GM23248 (cell line): ENCODE data around the gene SEC14L1. TPM values are rescaled to one million over a fixed set of nuclear protein-coding genes. Genes with fewer than 3 reads are reported as not detected.

ENCODE experiments used
- DNase-seq: peaks from one replicate; pipeline ENCODE4 v3.0.0-alpha.2; 2015
- H2AFZ ChIP-seq: fragments of 200-600 bp; sonication (generic); 2 replicates; pipeline ENCODE4 v1.6.1; 2016; ENCODE audit warnings: antibody characterized with exemption
- H3F3A ChIP-seq: fragments of 200-600 bp; sonication (generic); 2 replicates; pipeline ENCODE4 v1.6.1; 2016; ENCODE audit warnings: mild to moderate bottlenecking, antibody characterized with exemption, mixed run types; ENCODE audit not compliant: insufficient read depth
- H3K27ac ChIP-seq: fragments of 200-600 bp; sonication (generic); 2 replicates; pipeline ENCODE4 v1.5.1; 2016; ENCODE audit warnings: mild to moderate bottlenecking
- H3K27me3 ChIP-seq: fragments of 200-600 bp; sonication (generic); replicated peaks from 2 replicates; pipeline ENCODE4 v1.6.1; 2016; ENCODE audit warnings: mild to moderate bottlenecking; ENCODE audit not compliant: insufficient read depth
- H3K36me3 ChIP-seq: fragments of 200-600 bp; sonication (generic); 2 replicates; pipeline ENCODE4 v1.6.1; 2016; ENCODE audit warnings: low read depth, mild to moderate bottlenecking
- H3K4me1 ChIP-seq: fragments of 200-600 bp; sonication (generic); 2 replicates; pipeline ENCODE4 v1.6.1; 2016; ENCODE audit warnings: mild to moderate bottlenecking; ENCODE audit not compliant: insufficient read depth
- H3K4me2 ChIP-seq: fragments of 200-600 bp; sonication (generic); one replicate; pipeline ENCODE4 v1.6.1; 2016; ENCODE audit warnings: mild to moderate bottlenecking; ENCODE audit not compliant: unreplicated experiment
- H3K4me3 ChIP-seq: fragments of 200-600 bp; sonication (generic); 2 replicates; pipeline ENCODE4 v1.5.1; 2016; ENCODE audit warnings: mild to moderate bottlenecking
- H3K79me2 ChIP-seq: fragments of 200-600 bp; sonication (generic); 2 replicates; pipeline ENCODE4 v1.6.1; 2016; ENCODE audit warnings: mild to moderate bottlenecking; ENCODE audit not compliant: insufficient read depth
- H3K9ac ChIP-seq: fragments of 200-600 bp; sonication (generic); 2 replicates; pipeline ENCODE4 v1.6.1; 2016; ENCODE audit warnings: mild to moderate bottlenecking
- H3K9me2 ChIP-seq: fragments of 200-600 bp; sonication (generic); 2 replicates; pipeline ENCODE4 v1.6.1; 2016; ENCODE audit warnings: mixed run types, mild to moderate bottlenecking, moderate library complexity; ENCODE audit not compliant: insufficient read depth
- H3K9me3 ChIP-seq: fragments of 200-600 bp; sonication (generic); one replicate; pipeline ENCODE4 v1.6.1; 2017; ENCODE audit warnings: low read depth
- H4K20me1 ChIP-seq: fragments of 200-600 bp; sonication (generic); 2 replicates; pipeline ENCODE4 v1.6.0; 2016; ENCODE audit not compliant: insufficient read depth
- EZH2 ChIP-seq: fragments of 200-600 bp; sonication (generic); IDR thresholded peaks from 2 replicates; pipeline ENCODE4 v1.6.1; 2018; ENCODE audit warnings: antibody characterized with exemption, mild to moderate bottlenecking; ENCODE audit not compliant: insufficient read depth, poor library complexity, severe bottlenecking
- EZH2phosphoT487 ChIP-seq: fragments of 200-600 bp; sonication (generic); IDR thresholded peaks from 2 replicates; pipeline ENCODE4 v1.6.1; 2018; ENCODE audit warnings: antibody characterized with exemption, moderate library complexity, mild to moderate bottlenecking, low read depth; ENCODE audit not compliant: insufficient read depth
- WGBS, 2 experiments: methylation state at CpG; one replicate each; pipeline ENCODE4 v1.1.6; 2015 to 2017; ENCODE audit warnings: low lambda C conversion rate in 2 of 2, low coverage in 1 of 2; ENCODE audit errors: missing lambda C conversion rate in 2 of 2; 5-methylcytosine and 5-hydroxymethylcytosine counted together
- in situ Hi-C: fragments of 300-500 bp; cut with MboI; formaldehyde crosslinking; loops from 2 replicates; pipeline ENCODE4 v1.15.0; 2020
- polyA plus RNA-seq: library from polyadenylated mRNA; unstranded; fragments of >200 nt; fragmentation: Nextera tagmentation; extraction: Ambion mirVana; gene quantifications from 2 replicates; pipeline ENCODE4 v1.2.1, GENCODE V29; 2016
- total RNA-seq: library from RNA; depleted of rRNA; stranded (reverse); fragments of >200 nt; shearing (Covaris generic); gene quantifications from 2 replicates; pipeline ENCODE4 v1.2.3, GENCODE V29; 2014

The SEC14L1 gene
- total and polyA plus RNA-seq, 2 experiments from 2014 or later, result 24.4 to 26.8 TPM

DNA sequence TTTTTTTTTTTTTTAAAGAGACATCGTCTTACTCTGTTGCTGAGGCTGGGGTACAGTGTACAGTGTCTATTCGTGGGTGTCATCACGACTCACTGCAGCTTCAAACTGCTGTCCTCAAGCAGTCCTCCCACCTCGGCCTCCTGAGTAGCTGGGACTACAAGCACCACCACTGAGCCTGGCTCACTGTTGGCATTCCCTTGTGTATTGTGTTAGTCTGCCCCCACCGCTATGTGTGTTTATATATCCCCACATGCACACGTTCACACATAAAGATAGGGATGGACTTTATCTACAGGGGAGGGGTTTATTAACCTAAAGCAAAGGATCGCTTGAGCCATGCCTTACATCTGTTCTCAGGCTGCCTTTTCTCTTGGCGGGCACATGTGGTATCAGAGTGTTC lies 63.8 kb downstream of the SEC14L1 start:
- Histone ChIP-seq H3K27me3 (no peaks in the 10 kb centered on the region), H3K4me1 (peaks cover 15% of the 10 kb centered on the region), H3K9me3 (no peaks in the 10 kb centered on the region), H3K36me3 (peaks cover 46% of the 10 kb centered on the region), H3K4me2 (no peak overlapping the region), H3K9me2 (no peaks in the 10 kb centered on the region), H2AFZ (no peak overlapping the region), H3F3A (0 out of 2 replicates have a peak, but pooled peaks cover 18% of the 10 kb centered on the region), H3K9ac (no peak overlapping the region), H3K4me3 (no peak overlapping the region), H3K79me2 (no peaks in the 10 kb centered on the region), H3K27ac (no peak overlapping the region), H4K20me1 (no peaks in the 10 kb centered on the region)
- no peak for DNase-seq
- no peak for TF ChIP-seq EZH2
- no peak for TF ChIP-seq EZH2phosphoT487
- 78 to 84% methylated on average over 8 of the region's 8 CpGs for WGBS, 2 experiments
- in situ Hi-C loops, result no loop called here

DNA sequence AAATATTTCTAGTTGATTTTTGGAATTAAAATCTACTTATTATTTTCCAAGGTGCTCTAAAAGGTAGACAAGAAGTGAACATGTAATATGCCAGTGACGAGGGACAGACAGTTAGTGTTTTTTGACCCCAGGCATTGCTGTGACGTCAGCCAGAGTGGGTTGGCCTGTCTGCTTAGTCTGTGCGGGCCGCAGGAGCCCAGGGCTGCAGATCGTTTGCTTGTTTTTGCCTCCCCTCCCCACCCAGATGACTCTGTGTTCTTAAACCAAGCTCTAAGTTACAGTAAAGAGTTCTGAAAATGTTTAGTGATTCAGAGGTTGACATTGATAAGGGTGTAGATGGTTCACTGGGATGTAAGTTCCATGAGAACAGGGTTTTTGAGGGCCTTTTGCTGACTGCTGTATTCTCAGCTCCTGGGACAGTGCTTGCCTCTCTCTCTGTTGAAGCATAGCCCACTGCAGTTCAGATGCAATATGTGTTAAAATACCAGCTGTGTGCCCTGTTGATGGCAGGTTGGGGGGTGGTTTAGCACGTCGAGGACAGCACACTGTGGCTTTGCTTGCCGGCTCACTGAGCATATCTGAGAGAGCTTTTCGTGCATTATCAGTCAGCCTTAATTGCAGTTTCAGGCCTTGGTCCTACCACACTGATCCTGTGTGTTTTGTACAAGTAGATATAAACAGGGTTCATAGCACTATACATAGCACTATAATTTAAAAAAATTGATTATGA lies 64.8 kb downstream of the SEC14L1 start:
- H2AFZ ChIP-seq, result no peak overlapping the region
- no peak for TF ChIP-seq EZH2phosphoT487
- TF ChIP-seq EZH2, result no peak
- H3K4me3 ChIP-seq, result no peak overlapping the region
- H3K27me3 ChIP-seq, result no peaks in the 10 kb centered on the region
- H3K36me3 ChIP-seq, result peaks cover 47% of the 10 kb centered on the region
- no peak overlapping the region for H3K27ac ChIP-seq
- 0 out of 2 replicates have a peak, but pooled peaks cover 18% of the 10 kb centered on the region for H3F3A ChIP-seq
- no peaks in the 10 kb centered on the region for H4K20me1 ChIP-seq
- H3K9ac ChIP-seq, result no peak overlapping the region
- H3K4me1 ChIP-seq, result peaks cover 15% of the 10 kb centered on the region
- in situ Hi-C loops, result no loop called here
- no peaks in the 10 kb centered on the region for H3K9me3 ChIP-seq
- DNase-seq, result no peak
- H3K79me2 ChIP-seq, result no peaks in the 10 kb centered on the region
- WGBS, 2 experiments, result 92 to 93% methylated on average over 9 of the region's 9 CpGs
- H3K9me2 ChIP-seq, result no peaks in the 10 kb centered on the region
- no peak overlapping the region for H3K4me2 ChIP-seq

DNA sequence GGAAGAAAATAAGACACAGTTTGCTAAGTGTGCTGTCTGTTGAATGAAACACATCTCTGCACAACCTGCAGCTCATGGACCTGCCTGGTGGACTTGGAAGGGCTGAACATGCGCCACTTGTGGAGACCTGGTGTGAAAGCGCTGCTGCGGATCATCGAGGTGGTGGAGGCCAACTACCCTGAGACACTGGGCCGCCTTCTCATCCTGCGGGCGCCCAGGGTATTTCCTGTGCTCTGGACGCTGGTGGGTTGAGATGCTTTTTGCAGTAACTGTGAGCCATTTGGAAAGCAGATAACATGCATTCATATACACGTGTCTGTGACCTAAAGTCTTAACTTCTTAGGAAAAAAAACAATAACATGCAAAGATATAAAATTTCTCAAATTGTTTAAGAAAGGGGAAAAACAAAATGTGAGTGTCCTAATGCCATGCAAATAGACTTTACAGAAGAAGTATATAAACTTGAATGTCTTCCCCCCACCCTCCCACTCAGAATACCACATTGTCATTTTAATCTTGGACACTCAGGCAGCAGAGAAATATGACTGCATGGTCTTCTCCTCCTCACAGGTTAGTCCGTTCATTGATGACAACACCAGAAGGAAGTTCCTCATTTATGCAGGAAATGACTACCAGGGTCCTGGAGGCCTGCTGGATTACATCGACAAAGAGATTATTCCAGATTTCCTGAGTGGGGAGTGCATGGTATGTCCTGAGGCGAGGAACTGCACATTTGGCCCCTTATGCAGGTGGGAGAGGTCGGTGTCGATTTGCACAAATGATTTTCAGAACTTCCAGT lies 65.6 kb downstream of the SEC14L1 start:
- Histone ChIP-seq H3K9me3 (no peaks in the 10 kb centered on the region), H3K9me2 (no peaks in the 10 kb centered on the region), H2AFZ (no peak overlapping the region), H3K27ac (no peak overlapping the region), H3K27me3 (no peaks in the 10 kb centered on the region), H3K4me2 (no peak overlapping the region), H3F3A (0 out of 2 replicates have a peak, but pooled peaks cover 18% of the 10 kb centered on the region), H4K20me1 (no peaks in the 10 kb centered on the region), H3K9ac (no peak overlapping the region), H3K4me1 (peaks cover 15% of the 10 kb centered on the region), H3K4me3 (no peak overlapping the region), H3K79me2 (no peaks in the 10 kb centered on the region), H3K36me3 (peaks cover 40% of the 10 kb centered on the region; the same call in 1 of the 2 replicates)
- 75 to 80% methylated on average over 14 of the region's 14 CpGs for WGBS, 2 experiments
- in situ Hi-C loops, result no loop called here
- TF ChIP-seq EZH2 (no peak), EZH2phosphoT487 (no peak)
- DNase-seq, result peak; percentile 18

DNA sequence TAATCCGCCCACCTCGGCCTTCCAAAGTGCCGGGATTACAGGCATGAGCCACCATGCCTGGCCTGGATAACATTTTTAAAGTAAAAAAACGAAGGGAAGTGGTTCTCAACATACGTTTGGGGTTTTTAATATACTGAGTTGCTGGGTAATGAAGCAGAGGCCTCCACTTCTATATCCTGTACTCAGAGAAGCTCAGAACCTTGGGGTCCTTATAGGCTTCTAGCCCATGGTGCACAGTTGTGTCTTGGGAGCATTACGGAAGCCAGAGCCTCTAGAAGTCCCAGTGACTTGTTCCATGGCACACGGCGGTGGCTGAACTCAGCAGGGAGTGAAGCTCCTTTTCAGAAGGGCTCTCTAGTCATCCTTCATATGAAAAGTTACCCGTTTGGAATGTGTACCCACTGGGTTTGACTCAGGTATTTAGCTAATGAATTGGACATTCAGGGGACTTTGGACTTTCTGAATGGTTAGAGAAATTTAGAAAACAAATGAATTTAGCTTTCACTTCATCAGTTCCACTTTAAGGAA lies 67.0 kb downstream of the SEC14L1 start:
- Histone ChIP-seq H3K9me2 (no peaks in the 10 kb centered on the region), H3K4me3 (no peak overlapping the region), H3K4me1 (peaks cover 15% of the 10 kb centered on the region), H4K20me1 (no peaks in the 10 kb centered on the region), H3K27ac (peak overlapping the region; percentile 3; the same call in 1 of the 2 replicates), H3K79me2 (no peaks in the 10 kb centered on the region), H2AFZ (no peak overlapping the region), H3K9ac (no peak overlapping the region; the same call in 1 of the 2 replicates), H3K4me2 (no peak overlapping the region), H3K9me3 (no peaks in the 10 kb centered on the region), H3K27me3 (no peaks in the 10 kb centered on the region), H3K36me3 (peaks cover 35% of the 10 kb centered on the region; the same call in 1 of the 2 replicates), H3F3A (0 out of 2 replicates have a peak, but pooled peaks cover 18% of the 10 kb centered on the region)
- DNase-seq, result no peak
- in situ Hi-C loops, result no loop called here
- 89 to 92% methylated on average over 9 of the region's 9 CpGs for WGBS, 2 experiments
- TF ChIP-seq EZH2phosphoT487, result no peak
- no peak for TF ChIP-seq EZH2
